Measurements from ENCODE around the gene CHRNB4.
A peak's percentile ranks its signal among the peaks of the same experiment; 100 is the strongest.
"Not testable (repeated sequence)": the region's sequence is repeated elsewhere in the genome, so short reads cannot be mapped to it uniquely, and the experiment has no call there.

Gene CHRNB4, protein sequence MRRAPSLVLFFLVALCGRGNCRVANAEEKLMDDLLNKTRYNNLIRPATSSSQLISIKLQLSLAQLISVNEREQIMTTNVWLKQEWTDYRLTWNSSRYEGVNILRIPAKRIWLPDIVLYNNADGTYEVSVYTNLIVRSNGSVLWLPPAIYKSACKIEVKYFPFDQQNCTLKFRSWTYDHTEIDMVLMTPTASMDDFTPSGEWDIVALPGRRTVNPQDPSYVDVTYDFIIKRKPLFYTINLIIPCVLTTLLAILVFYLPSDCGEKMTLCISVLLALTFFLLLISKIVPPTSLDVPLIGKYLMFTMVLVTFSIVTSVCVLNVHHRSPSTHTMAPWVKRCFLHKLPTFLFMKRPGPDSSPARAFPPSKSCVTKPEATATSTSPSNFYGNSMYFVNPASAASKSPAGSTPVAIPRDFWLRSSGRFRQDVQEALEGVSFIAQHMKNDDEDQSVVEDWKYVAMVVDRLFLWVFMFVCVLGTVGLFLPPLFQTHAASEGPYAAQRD

DNA sequence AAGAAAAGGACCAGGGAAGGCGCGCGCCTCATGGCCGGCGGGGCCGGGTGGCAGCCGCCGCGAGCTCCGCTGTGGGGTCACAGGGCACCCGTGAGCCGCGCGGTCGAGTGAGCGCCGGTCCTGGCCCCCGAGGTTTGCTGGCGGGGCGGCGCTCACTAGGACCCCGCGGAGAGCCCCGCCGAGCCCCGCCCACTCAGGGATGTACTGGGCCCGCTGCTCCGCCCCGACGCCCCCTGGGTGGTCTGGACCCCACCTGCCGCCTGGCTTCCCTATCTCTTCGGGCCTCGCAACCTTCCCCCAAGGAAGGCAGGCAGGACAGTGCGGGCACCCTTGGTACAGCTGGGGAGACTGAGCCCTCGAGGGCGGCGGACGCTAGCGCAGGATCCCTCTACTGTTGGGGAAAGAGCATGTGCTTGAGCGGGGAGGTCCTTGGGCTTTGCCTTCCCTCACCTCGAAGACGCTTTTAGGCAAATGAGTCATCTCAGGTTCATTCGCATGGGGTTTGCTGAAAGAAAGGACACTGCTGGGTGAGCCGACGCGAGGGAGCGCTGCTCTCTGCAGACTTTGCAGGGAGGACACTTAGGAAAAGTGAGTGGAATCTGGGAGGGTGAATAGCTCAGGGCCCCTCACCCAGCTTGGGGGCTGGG, at the start of gene CHRNB4:
Gene CHRNB4 (minus strand): TSS at position 109 of the 647 bp plus-strand sequence. CDS start 77 bp downstream, at position 32.
- peak within 1 kb of the TSS; percentile 50 for H3K4me3 ChIP-seq (ENCODE audit: low read length)
- H3K9ac ChIP-seq (ENCODE audit: low read length), result no peak within 1 kb of the TSS
- no peaks in the 10 kb centered on the region for H3K36me3 ChIP-seq (ENCODE audit: control insufficient read depth, insufficient read depth, low read length)
- no peaks in the 10 kb centered on the region for H3K27me3 ChIP-seq (ENCODE audit: control insufficient read depth, insufficient read depth, low read length)
- H3K4me1 ChIP-seq (ENCODE audit: control insufficient read depth, insufficient read depth, low read length), result no peaks in the 10 kb centered on the region
- H3K27ac ChIP-seq (ENCODE audit: low read depth, low read length), result no peak within 1 kb of the TSS

DNA sequence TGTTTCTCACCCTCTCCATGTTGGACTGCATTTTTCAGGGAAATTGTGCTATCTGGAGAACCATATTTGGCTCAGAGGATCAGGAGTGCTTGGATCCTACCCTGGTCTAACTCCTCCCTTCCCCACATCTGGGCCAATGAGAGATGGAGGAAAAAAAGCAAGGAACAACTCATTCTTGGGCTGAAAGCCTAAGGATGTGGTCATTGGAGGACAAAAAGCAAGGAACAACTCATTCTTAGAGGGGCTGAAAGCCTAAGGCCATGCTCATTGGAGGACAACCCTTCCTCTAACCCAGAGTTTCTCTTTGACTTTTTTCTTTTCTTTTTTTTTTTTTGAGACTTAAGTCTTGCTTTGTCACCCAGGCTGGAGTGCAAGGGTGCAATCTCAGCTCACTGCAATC, 48.6 kb upstream of the CHRNB4 start:
- no peak overlapping the region for H3K9ac ChIP-seq (ENCODE audit: low read length)
- no peak overlapping the region for H3K27ac ChIP-seq (ENCODE audit: low read depth, low read length)
- no peaks in the 10 kb centered on the region for H3K36me3 ChIP-seq (ENCODE audit: control insufficient read depth, insufficient read depth, low read length)
- H3K27me3 ChIP-seq (ENCODE audit: control insufficient read depth, insufficient read depth, low read length), result no peaks in the 10 kb centered on the region
- H3K4me3 ChIP-seq (ENCODE audit: low read length), result no peak overlapping the region
- H3K4me1 ChIP-seq (ENCODE audit: control insufficient read depth, insufficient read depth, low read length), result no peaks in the 10 kb centered on the region

DNA sequence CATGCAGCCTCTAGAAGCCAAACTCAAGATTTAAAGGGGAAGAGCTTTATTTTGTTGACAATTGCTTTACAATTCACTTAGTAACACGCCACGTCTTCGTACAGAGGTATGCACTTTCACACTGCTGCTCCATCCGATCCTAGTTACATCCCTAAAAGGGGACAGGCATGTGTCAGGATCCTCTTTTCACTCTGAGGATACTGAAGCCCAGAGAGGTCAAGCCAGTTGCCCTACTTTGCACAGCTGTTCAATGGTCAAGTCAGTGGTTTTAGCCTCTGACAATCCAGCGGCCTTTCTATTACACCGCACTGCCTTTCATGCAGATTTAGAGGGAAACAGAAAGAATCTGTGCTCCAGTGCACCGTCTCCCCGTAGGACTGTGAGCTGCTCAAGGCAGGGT, 44.9 kb upstream of the CHRNB4 start:
- no peaks in the 10 kb centered on the region for H3K4me1 ChIP-seq (ENCODE audit: control insufficient read depth, insufficient read depth, low read length)

DNA sequence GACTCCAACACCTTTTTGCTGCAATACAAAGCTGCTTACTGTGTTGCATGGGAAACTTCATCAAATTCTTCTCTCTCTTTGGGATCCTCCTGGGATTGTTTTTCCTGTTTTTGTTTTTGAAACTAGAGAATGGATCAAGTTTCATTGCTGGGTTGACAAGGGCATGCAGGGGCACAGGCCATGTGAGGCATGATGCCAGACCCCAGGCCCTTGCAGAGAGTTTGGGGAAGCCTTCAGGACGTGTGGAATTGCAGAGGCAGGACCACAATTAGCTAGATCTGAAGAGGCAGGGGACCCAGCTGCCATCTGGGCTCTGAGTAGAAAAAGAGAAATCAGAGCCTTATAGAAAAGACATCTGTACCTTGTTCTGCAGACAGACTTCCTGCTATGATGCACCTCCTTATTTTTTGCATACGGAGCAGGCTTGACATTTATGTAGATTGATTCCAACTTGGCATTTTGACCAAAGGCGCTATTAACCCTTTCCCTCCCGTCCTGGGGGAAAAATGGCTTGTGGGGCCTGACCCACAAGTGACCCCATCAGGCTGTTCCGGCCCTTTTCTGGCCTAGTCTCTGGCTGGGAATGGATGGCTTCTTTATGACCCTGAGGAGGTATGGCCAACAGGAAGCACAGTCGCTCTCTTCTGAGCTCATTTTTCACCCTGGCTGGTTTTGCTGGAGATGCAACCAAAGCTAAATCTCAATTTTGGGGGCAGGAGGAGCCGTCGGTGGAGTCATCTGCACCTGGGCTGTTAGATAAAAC, 44.3 kb upstream of the CHRNB4 start:
- H3K4me1 ChIP-seq (ENCODE audit: control insufficient read depth, insufficient read depth, low read length), result no peaks in the 10 kb centered on the region
- no peaks in the 10 kb centered on the region for H3K27me3 ChIP-seq (ENCODE audit: control insufficient read depth, insufficient read depth, low read length)
- no peaks in the 10 kb centered on the region for H3K36me3 ChIP-seq (ENCODE audit: control insufficient read depth, insufficient read depth, low read length)
- no peak overlapping the region for H3K27ac ChIP-seq (ENCODE audit: low read depth, low read length)
- H3K9ac ChIP-seq (ENCODE audit: low read length), result no peak overlapping the region
- no peak overlapping the region for H3K4me3 ChIP-seq (ENCODE audit: low read length)

More for the DNA sequence above, 44.9 kb upstream of the CHRNB4 start:
- Histone ChIP-seq H3K9ac (ENCODE audit: low read length) (no peak overlapping the region), H3K27ac (ENCODE audit: low read depth, low read length) (no peak overlapping the region), H3K4me3 (ENCODE audit: low read length) (no peak overlapping the region), H3K36me3 (ENCODE audit: control insufficient read depth, insufficient read depth, low read length) (no peaks in the 10 kb centered on the region), H3K27me3 (ENCODE audit: control insufficient read depth, insufficient read depth, low read length) (no peaks in the 10 kb centered on the region)

DNA sequence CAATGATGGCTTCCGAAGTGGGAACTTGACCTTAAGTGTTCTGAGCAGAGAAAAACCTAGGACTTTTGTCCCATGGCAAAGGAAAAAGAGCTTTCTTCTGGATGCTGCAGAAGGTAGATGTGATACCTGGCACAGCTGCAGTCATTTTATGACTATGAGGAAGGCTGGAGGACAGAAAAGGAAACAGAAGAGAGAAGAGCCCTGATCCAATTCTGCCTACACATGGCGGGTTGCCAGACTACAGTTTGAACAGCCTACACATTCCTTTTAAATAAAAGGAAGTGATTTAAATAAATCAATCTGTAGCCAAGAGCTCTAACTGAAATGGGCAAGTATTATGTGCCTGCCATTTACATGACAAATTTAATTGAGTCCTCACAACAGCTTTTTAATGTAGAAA, 43.6 kb upstream of the CHRNB4 start:
- Histone ChIP-seq H3K4me1 (ENCODE audit: control insufficient read depth, insufficient read depth, low read length) (no peaks in the 10 kb centered on the region), H3K27ac (ENCODE audit: low read depth, low read length) (no peak overlapping the region), H3K36me3 (ENCODE audit: control insufficient read depth, insufficient read depth, low read length) (no peaks in the 10 kb centered on the region), H3K27me3 (ENCODE audit: control insufficient read depth, insufficient read depth, low read length) (no peaks in the 10 kb centered on the region), H3K9ac (ENCODE audit: low read length) (no peak overlapping the region), H3K4me3 (ENCODE audit: low read length) (no peak overlapping the region)

DNA sequence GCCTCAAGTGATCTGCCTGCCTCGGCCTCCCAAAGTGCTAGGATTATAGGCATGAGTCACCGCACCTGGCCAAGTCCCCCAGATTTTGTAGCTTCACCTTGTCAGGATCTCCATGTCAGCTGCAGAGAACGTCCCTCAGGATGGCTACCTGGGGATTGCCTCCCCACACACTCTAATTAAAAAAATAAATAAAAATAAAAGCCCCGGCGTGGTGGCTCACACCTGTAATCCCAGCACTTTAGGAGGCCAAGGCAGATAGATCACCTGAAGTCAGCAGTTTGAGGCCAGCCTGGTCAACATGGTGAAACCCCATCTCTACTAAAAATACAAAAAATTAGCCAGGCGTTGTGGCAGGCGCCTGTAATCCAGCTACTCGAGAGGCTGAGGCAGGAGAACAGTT, 42.6 kb upstream of the CHRNB4 start:
- H3K9ac ChIP-seq (ENCODE audit: low read length); H3K36me3 ChIP-seq (ENCODE audit: control insufficient read depth, insufficient read depth, low read length); H3K27ac ChIP-seq (ENCODE audit: low read depth, low read length); H3K27me3 ChIP-seq (ENCODE audit: control insufficient read depth, insufficient read depth, low read length); H3K4me1 ChIP-seq (ENCODE audit: control insufficient read depth, insufficient read depth, low read length); H3K4me3 ChIP-seq (ENCODE audit: low read length): not testable (repeated sequence)

DNA sequence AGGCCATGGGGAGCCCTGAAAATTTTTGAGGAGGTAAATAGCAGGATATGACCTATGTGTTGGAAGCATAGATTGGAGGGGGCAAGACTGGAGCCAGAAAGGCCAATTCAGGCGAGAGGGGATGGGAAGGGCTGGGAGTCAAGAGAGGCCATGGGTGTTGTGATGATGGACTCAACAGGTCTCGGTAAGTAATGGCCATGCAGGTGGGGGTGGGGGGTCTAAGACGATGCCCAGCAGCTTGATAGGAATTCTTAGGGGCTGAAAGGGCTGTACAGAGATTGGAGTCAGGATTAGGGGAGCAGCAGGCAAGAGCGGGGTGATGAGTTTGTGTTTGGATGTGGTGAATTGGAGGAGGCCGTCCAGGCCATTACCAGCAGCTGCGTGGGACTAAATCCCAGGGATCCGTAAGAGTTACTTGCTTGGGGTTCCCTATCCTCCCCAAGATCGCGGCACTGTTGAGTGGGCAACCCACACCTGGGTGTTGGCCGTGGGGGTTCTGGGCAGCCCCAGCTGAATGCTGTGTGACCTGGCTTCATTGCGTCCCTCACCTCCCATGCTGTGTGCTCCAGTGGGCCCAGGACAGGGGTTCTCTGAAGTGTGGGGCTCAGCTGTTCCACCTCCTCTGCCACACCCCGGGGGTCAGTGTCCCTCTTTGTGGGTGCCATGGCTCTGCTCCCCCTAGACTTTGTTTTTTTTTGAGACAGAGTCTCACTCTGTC, 41.8 kb upstream of the CHRNB4 start:
- H3K4me3 ChIP-seq (ENCODE audit: low read length), result no peak overlapping the region

DNA sequence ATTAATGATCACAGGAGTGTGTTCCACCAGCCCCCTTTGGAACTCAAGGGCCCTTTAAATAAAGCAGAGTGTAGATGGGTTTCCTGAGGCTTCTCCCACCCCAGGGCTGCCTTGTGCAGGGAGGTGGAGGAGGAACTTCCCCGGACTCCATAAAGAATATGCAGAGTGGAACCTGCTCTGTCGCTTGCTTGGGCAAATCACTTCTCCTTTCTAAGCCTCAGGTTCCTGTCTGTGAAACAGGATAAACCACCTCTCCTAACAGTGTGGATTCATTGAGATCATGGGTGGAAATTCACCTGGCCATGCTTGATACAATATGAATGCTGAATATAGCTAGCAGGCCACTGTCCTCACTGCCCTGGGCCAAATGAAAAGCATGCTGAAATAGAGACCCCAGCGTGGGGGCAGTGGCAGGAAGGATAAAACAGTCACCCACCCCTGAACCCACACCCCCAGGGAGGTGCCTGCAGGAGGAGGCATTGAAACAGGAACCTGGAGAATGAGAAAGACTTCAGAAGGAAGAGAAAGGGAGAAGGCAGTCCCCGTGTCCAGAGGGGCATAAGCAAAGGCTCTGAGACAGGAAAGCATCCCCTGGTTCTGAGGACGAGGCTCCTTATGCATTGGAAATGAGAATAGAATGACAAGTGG, 41.1 kb upstream of the CHRNB4 start:
- no peak overlapping the region for H3K27ac ChIP-seq (ENCODE audit: low read depth, low read length)
- no peaks in the 10 kb centered on the region for H3K4me1 ChIP-seq (ENCODE audit: control insufficient read depth, insufficient read depth, low read length)
- no peaks in the 10 kb centered on the region for H3K36me3 ChIP-seq (ENCODE audit: control insufficient read depth, insufficient read depth, low read length)
- H3K4me3 ChIP-seq (ENCODE audit: low read length), result no peak overlapping the region
- no peak overlapping the region for H3K9ac ChIP-seq (ENCODE audit: low read length)
- H3K27me3 ChIP-seq (ENCODE audit: control insufficient read depth, insufficient read depth, low read length), result no peaks in the 10 kb centered on the region

More for the DNA sequence above, 41.8 kb upstream of the CHRNB4 start:
- Histone ChIP-seq H3K27ac (ENCODE audit: low read depth, low read length) (no peak overlapping the region), H3K9ac (ENCODE audit: low read length) (no peak overlapping the region), H3K27me3 (ENCODE audit: control insufficient read depth, insufficient read depth, low read length) (no peaks in the 10 kb centered on the region), H3K36me3 (ENCODE audit: control insufficient read depth, insufficient read depth, low read length) (no peaks in the 10 kb centered on the region), H3K4me1 (ENCODE audit: control insufficient read depth, insufficient read depth, low read length) (no peaks in the 10 kb centered on the region)

DNA sequence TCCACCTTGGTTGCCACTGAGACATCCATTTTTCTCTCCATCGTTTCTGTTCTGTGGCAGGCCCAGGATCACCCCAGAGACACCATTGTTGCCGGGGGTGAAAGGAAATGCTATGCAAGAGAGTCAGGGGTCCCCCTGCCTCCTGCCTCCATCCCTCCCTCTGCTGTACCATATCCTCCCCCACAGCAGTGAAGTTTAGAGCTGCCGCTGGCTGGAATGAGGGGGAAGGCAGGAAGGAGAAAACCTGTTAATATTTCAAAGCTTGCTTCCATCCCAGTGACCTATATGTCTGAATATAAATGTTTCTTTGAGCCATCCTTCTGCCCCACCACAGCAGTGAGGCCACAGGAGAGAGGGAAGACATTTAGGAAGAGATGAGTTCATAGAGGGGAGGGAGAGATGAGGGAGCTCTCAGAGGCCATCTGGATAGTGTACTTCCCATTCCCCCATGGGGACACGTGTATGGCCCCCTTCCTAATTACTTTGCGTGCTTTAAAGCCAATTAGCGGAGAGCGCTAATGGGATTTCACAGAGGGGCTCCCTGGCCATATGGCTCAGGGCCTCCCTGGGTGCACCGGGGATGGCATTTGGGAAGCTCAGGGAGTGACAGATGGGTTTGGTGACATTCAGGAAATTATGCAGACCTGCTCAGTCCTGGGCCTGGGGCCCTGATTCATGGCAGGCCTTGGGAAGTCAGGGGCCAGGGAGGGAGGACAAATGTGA, 40.4 kb upstream of the CHRNB4 start:
- H3K27me3 ChIP-seq (ENCODE audit: control insufficient read depth, insufficient read depth, low read length), result no peaks in the 10 kb centered on the region
- H3K9ac ChIP-seq (ENCODE audit: low read length), result no peak overlapping the region
- no peaks in the 10 kb centered on the region for H3K36me3 ChIP-seq (ENCODE audit: control insufficient read depth, insufficient read depth, low read length)
- H3K27ac ChIP-seq (ENCODE audit: low read depth, low read length), result no peak overlapping the region
- no peak overlapping the region for H3K4me3 ChIP-seq (ENCODE audit: low read length)
- no peaks in the 10 kb centered on the region for H3K4me1 ChIP-seq (ENCODE audit: control insufficient read depth, insufficient read depth, low read length)

DNA sequence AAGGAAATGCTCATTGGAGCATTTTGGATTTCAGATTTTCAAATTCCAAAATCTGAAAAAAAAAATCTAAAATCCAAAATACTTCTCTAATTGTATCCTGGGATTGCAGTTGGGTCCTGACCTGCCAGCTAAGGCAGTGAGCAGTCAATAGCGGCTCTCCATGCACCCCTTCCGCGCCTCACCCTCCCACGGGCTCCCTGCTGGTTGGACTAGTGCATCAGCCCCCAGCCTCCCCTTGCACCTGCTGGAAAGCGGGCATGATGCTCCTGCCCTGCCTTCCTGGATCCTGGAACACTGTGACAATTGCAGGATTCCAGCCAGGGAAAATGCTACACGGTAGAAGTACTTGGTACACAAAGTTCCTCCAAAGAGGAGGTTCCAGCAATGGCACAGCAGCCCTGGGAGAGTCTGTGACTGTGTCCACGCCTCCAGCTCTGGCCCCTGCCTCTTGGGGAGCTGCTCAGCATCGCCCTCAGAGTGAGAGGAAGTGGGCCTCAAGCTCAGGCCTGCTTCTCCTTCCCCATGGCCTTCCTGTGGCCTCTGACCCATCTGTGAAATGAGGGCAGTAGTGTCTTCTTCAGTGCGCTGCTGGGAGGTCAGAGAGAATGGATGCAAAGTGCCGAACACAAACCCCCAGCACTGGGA, 39.5 kb upstream of the CHRNB4 start:
- Histone ChIP-seq H3K4me1 (ENCODE audit: control insufficient read depth, insufficient read depth, low read length) (no peaks in the 10 kb centered on the region), H3K9ac (ENCODE audit: low read length) (no peak overlapping the region), H3K27me3 (ENCODE audit: control insufficient read depth, insufficient read depth, low read length) (no peaks in the 10 kb centered on the region), H3K4me3 (ENCODE audit: low read length) (no peak overlapping the region), H3K27ac (ENCODE audit: low read depth, low read length) (no peak overlapping the region), H3K36me3 (ENCODE audit: control insufficient read depth, insufficient read depth, low read length) (no peaks in the 10 kb centered on the region)

DNA sequence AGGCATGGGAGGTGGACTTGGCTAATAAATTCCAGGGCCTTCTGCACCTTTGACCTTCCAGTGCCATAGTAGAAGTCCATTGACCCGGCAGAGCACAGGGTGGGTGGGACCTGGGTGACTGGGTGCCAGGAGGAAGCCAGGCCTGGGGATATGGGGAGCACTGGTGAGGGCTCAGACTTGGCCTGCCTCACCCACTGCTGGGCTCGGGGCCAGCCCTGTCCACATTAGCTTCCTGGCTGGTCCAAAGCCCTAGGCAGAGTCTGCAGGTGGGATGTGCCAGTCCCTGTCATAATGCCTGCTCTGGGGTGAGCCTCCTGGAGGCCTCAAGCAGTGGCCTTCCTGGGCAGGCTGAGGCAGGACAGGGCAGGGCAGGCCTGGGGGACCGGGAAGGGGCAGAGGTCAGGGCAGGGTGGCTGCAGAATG, 38.1 kb upstream of the CHRNB4 start:
- Histone ChIP-seq H3K4me1 (ENCODE audit: control insufficient read depth, insufficient read depth, low read length) (no peaks in the 10 kb centered on the region), H3K4me3 (ENCODE audit: low read length) (no peak overlapping the region), H3K27ac (ENCODE audit: low read depth, low read length) (no peak overlapping the region), H3K9ac (ENCODE audit: low read length) (no peak overlapping the region), H3K36me3 (ENCODE audit: control insufficient read depth, insufficient read depth, low read length) (no peaks in the 10 kb centered on the region), H3K27me3 (ENCODE audit: control insufficient read depth, insufficient read depth, low read length) (no peaks in the 10 kb centered on the region)

Data from rectal smooth muscle tissue (tissue), 1 donor.